NCI-H774 (cell line): Measurements from ENCODE around the gene SERPING1.

Experiments
- DNase-seq: peaks from one replicate; lab custom pipeline; 2025; lab: John Stamatoyannopoulos, UW

The SERPING1 gene

DNA sequence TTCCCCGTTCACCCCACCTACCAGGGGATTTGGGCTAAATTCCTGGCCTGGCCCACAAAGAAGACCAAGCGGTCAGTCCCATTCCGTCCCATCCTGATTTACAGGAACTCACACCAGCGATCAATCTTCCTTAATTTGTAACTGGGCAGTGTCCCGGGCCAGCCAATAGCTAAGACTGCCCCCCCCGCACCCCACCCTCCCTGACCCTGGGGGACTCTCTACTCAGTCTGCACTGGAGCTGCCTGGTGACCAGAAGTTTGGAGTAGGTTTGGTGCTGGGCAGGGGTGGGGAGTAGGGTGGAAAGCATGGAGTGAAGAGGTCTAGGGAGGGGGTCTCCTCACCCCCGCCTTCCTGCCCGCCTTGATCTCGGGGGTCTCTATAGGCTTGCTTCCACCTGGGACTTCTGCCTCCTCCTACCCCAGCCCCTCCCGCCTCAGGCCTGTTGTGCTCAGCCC is at the start of gene SERPING1:
Gene SERPING1 (plus strand): TSS at position 225 of the 455 bp plus-strand sequence. CDS start 586 bp downstream, outside the sequence.
- DNase-seq = no peak

- no peak for DNase-seq
These were observed 49.6 kb upstream of the SERPING1 start for GRCh38 chr11:57547854-57548377.

DNA sequence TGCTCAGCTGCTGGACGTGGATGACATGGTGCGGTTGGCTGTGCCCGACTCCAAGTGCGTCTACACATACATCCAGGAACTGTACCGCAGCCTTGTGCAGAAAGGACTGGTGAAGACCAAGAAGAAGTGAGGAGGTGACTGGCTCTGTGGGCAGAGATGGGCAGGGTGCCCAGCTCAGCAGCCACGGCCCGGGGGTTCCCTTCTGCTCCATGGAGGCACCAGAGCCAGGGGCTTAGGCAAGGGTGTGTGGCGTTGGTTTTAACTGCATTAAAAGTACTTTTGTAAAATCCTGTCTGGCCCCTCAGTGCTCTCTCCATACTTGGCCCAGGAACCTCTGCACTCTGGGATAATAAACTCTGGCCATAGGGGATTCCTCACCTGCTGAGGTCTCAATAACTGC is 47.5 kb upstream of the SERPING1 start:
- DNase-seq = no peak

DNA sequence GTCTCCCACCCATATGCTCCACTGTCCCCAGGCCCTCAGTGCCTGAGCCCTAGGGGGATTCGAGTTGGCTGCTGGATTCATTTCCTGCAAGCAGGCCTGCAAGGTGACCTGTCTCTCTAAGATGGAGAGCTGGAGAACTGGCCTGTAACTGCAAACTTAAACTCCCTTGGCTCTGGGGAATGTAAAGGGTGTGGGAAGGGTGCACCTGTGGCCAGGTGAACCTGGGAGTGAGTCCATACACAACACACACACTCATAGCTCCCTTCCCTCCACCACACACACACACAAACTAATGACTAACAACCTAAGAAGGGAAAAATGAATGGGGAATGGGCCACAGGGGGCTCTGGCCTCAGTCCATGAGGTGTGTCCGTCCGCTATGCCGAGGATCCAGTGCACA is 45.5 kb upstream of the SERPING1 start:
- no peak for DNase-seq

DNA sequence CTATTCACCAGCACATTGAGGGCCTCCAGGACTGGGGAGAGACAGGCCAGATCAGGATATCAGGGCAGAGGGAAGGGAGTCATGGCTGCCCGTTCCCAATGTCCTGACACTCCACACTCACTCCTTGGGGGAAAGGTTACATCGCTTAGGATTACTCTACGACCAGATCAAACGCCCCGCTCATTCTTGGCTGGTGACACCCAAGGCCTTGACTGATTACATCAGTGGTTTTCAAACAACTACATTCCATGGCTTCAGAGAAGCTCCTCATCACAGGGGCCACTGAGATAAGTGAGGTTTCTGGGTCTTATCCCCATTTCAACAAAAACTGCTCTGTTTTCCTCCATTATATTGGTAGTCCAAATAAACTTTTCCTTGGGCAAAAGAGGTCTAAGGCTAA is 45.0 kb upstream of the SERPING1 start:
- no peak for DNase-seq

DNA sequence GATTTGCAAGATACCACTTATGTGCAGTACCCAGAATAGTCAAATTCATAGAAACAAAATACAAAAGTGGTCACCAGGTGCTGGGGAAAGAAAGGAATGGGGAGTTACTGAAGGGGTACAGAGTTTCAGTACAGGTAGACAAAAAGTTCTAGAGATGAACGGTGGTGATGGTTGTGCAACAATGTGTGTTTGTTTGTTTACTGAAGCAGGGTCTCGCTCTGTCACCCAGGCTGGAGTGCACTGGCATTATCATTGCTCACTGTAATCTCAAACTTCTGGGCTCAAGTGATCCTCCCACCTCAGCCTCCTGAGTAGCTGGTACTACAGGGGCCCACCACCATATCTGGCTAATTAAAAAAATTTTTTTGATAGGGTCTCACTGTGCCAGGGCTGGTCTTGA is 42.1 kb upstream of the SERPING1 start:
- no peak for DNase-seq

GRCh38 chr11:57556041-57556440 is 41.4 kb upstream of the SERPING1 start:
- DNase-seq = no peak

- DNase-seq = no peak
These were observed 37.3 kb upstream of the SERPING1 start for GRCh38 chr11:57560146-57560545.

DNA sequence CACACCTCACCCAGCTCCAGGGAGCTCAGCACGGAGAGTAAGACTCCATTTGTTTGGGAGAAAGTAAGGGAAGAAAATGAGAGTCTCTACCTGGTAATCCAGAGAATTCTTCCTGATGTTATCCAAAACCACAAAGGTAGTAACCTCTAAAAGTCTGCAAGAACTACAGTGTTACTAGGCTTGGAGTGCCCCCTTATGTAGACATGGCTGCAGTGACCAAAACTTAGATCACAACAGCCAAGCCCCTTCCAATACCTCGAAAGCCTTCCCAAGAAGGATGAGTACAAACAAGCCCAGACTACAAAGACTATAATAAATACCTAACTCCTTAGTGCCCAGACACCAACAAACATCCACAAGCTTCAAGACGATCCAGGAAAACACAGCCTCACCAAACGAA is 34.9 kb upstream of the SERPING1 start:
- no peak for DNase-seq

DNA sequence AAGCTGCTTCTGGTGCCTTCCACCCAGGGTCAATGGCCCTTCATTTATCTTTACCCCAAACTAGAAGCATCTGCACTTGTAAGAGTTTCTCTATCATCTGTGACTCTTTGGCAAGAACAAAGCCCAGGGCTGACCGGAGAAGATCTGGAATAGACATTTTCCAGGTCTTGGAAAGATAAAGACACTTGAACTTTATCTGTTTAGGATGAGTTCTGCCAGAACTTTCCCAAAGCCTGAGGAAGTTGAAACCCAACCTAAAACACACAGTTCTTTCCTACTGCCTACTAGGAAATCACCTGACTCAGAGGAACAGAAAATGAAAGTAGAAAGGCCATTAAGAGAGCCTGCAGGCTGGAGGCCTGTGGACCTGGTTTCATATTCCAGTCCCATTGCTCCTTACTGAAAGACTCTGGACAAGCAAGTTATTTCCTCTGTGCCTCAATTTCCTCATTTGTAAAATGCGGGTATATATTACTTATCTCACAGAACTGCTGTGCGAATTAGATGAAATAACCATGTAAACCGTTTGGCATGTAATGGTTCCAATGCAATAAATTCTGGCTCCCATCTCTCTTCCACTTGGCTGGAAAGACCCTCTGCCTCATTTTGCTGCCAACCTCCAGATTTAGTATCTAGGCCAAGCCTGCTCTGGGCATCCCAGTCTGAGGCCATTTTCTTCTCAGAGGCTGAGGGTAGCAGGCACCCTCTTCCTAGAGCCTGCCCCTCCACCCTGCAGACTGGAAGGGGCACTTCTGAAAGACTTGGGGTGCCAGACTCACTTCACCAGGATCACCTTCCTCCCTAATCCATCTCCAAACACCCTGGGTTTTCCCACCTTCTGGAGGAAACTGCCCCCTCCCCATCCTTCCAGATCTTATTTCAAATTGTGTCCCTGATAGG is 31.2 kb upstream of the SERPING1 start:
- no peak for DNase-seq

GRCh38 chr11:57566905-57567514 is 30.5 kb upstream of the SERPING1 start:
- no peak for DNase-seq

DNA sequence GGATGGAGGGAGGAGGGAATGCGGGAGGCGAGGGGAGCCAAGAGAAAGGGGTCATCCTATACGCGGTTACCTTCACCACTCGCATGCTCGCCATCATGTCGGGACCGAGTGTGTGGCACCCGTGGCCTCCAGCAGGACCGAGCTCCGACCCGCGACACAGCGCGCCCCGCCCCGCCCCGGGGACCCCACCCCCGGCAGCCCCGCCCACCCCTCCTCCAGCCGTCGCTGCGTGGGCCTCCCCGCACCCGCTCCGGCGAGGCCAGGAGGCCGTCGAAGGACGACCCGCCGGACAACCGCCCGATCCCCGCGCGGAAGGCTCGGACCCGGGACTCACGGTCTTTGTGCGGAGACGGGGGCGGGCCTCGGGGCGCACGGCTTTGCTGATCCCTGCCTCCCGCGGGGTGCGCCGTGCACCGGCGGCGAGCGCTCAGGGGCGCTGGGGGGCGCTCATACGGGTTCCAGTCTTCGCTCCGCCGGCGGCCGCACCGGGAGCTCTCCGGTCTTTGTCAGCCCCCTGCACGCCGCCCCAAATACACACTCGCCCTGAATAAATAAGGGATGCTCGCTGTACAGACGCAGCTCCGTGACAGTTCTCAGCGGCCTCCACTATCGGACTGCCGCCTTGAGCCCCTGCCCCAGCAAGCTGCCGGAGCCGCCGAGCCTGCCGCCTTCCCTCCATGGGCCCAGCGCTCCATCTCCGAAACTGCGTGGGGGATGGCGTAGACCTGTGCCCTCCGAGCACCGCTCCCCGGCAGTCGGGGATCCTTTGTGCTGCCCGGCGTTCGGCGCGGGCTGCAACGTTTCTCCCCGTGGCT is 29.8 kb upstream of the SERPING1 start, which contains the start of gene UBE2L6:
Gene UBE2L6 (minus strand): TSS at position 158 of the 815 bp plus-strand sequence. CDS start 61 bp downstream, at position 97.
- DNase-seq = peak; percentile 36

GRCh38 chr11:57568330-57568766 is 29.1 kb upstream of the SERPING1 start:
- no peak for DNase-seq

DNA sequence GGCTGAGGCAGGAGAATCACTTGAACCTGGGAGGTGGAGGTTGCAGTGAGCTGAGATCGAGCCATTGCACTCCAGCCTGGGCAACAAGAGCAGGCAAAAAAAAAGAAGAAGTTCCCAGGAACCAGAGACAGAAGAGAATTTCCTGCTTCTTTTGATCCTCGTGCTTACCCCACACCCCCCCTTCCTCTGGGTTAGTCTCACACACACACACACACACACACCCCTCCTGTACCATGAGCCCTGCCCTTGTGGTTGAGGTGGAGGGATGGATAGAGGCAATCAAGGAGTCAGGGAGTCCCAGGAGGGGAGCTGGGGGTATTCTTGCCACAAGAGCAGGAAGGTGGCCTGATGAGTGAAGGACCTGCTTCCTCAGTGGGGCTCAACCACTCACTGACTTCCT is 25.9 kb upstream of the SERPING1 start:
- no peak for DNase-seq

DNA sequence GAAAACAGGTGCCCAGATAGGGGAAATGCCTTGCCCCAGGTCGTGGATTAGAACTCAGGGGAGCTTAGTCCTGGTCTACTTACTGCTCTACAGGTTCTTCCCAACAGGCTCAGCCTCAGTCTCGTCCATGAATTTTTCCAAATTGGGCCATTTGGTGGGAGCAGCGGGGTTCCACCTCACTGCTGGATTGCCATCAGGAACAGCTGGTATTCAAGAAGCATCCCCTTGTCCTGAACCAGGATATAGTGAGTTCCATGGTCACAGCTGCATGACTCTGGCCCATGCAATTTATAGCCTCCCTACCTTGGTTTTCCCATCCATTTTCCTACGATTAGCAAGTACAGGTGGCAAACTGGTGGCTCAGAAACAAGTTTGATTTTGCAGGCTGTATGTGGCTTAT is 23.4 kb upstream of the SERPING1 start:
- no peak for DNase-seq

DNA sequence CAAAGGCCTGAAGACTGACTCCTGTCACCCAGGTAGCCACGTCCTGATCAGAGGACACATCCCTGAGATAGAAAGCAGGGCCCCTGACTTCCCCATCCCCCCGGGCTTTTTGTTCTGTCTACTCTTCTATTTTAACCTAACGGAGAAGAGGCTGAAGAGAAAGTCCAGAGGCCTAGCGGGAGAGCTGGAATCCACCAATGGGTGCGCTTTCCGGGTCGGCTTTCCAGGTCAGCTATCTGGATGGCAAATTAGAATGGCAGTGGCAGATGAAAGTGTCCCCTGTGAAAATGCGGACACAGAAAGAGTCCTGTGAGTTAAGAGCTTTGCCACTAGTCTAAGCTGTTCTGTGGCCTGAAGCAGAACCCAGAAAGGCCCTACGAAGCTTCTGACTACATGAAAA is 13.1 kb upstream of the SERPING1 start:
- no peak for DNase-seq

DNA sequence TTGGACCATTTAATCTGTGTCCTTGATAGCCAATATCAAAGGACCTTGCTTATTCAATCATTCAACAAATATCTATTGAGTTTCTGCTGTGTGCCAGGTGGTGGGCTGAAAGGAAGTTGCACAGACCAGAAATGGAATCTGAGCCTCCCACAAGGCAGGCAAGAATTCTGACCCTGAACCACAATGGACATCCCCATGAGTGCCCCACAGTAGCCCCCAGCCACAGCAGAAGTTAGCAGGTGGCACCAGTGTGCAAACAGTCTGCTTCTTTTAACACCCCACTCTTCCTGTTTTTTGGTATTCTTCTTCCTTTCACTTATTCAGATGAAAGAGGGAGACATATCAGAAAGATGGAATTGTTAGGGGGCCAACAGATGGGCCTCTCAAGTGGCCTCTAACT is 12.2 kb upstream of the SERPING1 start:
- no peak for DNase-seq

- no peak for DNase-seq
These were observed 10.7 kb upstream of the SERPING1 start for GRCh38 chr11:57586711-57587245.

- no peak for DNase-seq
These were observed 9.3 kb upstream of the SERPING1 start for GRCh38 chr11:57588046-57588710.

- no peak for DNase-seq
These were observed 1.1 kb upstream of the SERPING1 start for GRCh38 chr11:57596266-57596885.
